ENCODE measurements around the gene F11.
"Not testable (repeated sequence)": the region's sequence is repeated elsewhere in the genome, so short reads cannot be mapped to it uniquely, and the experiment has no call there.

Gene F11

DNA sequence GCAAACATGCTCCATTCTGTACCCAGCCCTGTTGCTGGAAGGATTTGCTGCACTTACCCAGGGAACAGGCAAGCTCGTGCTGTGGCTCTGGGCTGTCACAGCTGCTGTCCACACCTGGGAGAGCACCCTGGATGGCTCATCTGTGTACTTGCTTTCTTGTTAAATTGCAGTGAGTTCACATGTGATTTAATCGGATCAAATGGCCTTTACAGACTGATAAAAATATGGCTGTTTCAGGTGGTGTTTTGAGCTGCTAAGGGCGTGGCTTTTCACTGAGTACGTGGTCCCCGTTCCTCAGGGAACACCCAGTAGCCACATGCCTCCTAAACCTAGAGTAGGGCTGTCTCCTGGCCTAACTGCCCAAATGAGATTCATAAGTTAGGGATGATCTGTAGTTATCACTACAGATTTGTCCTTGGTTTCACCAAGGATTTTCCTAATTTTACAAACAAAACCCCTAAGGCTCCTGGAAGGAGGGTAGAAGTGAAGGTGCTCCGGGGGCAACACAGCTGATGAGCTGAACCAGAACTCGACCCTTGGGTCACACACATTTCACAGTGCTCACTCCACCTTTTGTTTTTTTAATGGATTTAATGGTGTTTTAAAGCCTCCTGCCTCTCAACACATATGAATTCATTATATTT is 25.0 kb upstream of the F11 start:
- in situ Hi-C loops (cut with HindIII; ENCODE audit: low sequenced_read_pairs) = no loop called here
- TF ChIP-seq, protein P1, sequence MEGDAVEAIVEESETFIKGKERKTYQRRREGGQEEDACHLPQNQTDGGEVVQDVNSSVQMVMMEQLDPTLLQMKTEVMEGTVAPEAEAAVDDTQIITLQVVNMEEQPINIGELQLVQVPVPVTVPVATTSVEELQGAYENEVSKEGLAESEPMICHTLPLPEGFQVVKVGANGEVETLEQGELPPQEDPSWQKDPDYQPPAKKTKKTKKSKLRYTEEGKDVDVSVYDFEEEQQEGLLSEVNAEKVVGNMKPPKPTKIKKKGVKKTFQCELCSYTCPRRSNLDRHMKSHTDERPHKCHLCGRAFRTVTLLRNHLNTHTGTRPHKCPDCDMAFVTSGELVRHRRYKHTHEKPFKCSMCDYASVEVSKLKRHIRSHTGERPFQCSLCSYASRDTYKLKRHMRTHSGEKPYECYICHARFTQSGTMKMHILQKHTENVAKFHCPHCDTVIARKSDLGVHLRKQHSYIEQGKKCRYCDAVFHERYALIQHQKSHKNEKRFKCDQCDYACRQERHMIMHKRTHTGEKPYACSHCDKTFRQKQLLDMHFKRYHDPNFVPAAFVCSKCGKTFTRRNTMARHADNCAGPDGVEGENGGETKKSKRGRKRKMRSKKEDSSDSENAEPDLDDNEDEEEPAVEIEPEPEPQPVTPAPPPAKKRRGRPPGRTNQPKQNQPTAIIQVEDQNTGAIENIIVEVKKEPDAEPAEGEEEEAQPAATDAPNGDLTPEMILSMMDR (IDR thresholded peaks at IDR 0.05; ENCODE audit: low read depth, low read length) = no peak
- H3K4me3 ChIP-seq (ENCODE audit: low read depth, low read length) = no peak overlapping the region
- no peak for DNase-seq (ENCODE audit: low read depth, low spot score)

- DNase-seq (ENCODE audit: low read depth, low spot score) = no peak
- in situ Hi-C loops (cut with HindIII; ENCODE audit: low sequenced_read_pairs) = no loop called here
- H3K4me3 ChIP-seq (ENCODE audit: low read depth, low read length) = no peak overlapping the region
- TF ChIP-seq, protein P1 (IDR thresholded peaks at IDR 0.05; ENCODE audit: low read depth, low read length) = no peak
Measured at GRCh38 chr4:186241616-186242015, 24.4 kb upstream of the F11 start.

DNA sequence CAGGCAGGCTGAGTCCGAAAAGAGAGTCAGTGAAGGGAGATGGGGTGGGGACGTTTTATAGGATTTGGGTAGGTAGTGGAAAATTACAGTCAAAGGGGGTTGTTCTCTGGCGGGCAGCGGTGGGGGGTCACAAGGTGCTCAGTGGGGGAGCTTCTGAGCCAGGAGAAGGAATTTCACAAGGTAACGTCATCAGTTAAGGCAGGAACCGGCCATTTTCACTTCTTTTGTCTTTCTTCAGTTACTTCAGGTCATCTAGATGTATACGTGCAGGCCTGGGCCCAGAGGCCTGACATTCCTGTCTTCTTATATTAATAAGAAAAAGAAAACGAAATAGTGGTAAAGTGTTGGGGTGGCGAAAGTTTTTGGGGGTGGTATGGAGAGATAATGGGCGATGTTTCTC is 24.0 kb upstream of the F11 start:
- DNase-seq (ENCODE audit: low read depth, low spot score); H3K4me3 ChIP-seq (ENCODE audit: low read depth, low read length); in situ Hi-C loops (cut with HindIII; ENCODE audit: low sequenced_read_pairs): not testable (repeated sequence)

DNA sequence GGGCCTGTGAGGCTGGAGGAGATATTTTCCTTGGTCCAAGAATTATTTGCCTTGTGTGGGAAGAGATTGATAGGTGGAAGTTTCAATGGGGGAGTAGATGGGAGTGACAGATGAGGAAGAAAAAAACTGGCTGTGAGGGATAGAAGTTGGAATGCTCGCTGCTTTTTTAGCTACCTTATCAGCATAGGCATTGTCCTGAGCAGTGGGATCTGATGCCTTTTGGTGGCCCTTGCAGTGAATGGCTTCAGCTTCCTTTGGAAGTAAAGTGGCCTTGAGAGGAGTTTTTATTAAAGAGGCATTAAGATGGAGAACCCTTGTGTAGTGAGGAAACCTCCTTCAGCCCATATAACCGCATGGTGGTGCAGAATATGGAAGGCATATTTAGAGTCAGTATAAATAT is 22.7 kb upstream of the F11 start:
- in situ Hi-C loops (cut with HindIII; ENCODE audit: low sequenced_read_pairs) = no loop called here
- H3K4me3 ChIP-seq (ENCODE audit: low read depth, low read length) = no peak overlapping the region
- TF ChIP-seq, protein P1 (IDR thresholded peaks at IDR 0.05; ENCODE audit: low read depth, low read length) = no peak

DNA sequence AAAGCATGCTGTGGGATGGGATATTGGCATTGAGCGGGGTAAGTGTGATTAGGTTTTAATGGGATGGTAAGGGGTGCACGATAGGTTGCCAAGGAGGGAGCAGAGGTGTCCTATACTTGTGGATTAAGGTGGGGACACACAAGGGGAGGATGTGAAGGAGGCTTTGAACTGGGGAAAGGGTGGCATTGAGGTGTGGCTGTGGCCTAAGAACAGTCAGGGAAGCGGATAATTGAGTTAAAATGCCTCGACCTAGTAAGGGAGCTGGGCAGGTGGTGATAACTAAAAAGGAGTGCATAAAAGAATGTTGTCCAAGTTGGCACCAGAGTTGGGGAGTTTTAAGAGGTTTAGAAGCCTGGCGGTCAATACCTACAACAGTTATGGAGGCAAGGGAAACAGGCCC is 21.2 kb upstream of the F11 start:
- in situ Hi-C loops (cut with HindIII; ENCODE audit: low sequenced_read_pairs) = no loop called here
- no peak overlapping the region for H3K4me3 ChIP-seq (ENCODE audit: low read depth, low read length)
- DNase-seq (ENCODE audit: low read depth, low spot score) = no peak
- TF ChIP-seq, protein P1 (IDR thresholded peaks at IDR 0.05; ENCODE audit: low read depth, low read length) = no peak

More for the DNA sequence above, 22.7 kb upstream of the F11 start:
- no peak for DNase-seq (ENCODE audit: low read depth, low spot score)

GRCh38 chr4:186247062-186247752 is 18.8 kb upstream of the F11 start:
- in situ Hi-C loops (cut with HindIII; ENCODE audit: low sequenced_read_pairs); H3K4me3 ChIP-seq (ENCODE audit: low read depth, low read length); DNase-seq (ENCODE audit: low read depth, low spot score): not testable (repeated sequence)

DNA sequence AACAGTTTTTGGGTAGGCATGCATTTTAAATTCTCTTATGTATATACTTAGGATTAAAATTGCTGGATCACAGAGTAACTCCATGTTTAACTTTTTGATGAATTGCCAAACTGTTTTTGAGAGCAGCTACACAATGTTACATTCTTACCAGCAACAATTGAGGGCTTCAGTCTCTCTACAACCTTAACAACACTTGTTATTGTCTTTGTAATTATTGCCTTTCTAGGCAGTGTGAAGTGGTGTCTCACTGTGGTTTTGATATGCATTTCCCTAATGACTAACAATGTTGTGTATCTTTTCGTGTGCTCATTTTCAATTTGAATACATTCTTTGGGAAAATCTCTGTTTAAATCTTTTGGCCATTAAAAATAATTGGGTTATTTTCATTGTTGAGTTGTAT is 17.3 kb upstream of the F11 start:
- no peak for DNase-seq (ENCODE audit: low read depth, low spot score)
- TF ChIP-seq, protein P1 (IDR thresholded peaks at IDR 0.05; ENCODE audit: low read depth, low read length) = no peak
- no peak overlapping the region for H3K4me3 ChIP-seq (ENCODE audit: low read depth, low read length)
- in situ Hi-C loops (cut with HindIII; ENCODE audit: low sequenced_read_pairs) = no loop called here
